ENCODE data around the gene ATP9B. TPM values are rescaled to one million over a fixed set of nuclear protein-coding genes. Genes with fewer than 3 reads are reported as not detected.
A peak's percentile ranks its signal among the peaks of the same experiment; 100 is the strongest.

ATP9B gene
- total RNA-seq, 2 experiments from 2014 or later = 15.9 to 16.6 TPM

DNA sequence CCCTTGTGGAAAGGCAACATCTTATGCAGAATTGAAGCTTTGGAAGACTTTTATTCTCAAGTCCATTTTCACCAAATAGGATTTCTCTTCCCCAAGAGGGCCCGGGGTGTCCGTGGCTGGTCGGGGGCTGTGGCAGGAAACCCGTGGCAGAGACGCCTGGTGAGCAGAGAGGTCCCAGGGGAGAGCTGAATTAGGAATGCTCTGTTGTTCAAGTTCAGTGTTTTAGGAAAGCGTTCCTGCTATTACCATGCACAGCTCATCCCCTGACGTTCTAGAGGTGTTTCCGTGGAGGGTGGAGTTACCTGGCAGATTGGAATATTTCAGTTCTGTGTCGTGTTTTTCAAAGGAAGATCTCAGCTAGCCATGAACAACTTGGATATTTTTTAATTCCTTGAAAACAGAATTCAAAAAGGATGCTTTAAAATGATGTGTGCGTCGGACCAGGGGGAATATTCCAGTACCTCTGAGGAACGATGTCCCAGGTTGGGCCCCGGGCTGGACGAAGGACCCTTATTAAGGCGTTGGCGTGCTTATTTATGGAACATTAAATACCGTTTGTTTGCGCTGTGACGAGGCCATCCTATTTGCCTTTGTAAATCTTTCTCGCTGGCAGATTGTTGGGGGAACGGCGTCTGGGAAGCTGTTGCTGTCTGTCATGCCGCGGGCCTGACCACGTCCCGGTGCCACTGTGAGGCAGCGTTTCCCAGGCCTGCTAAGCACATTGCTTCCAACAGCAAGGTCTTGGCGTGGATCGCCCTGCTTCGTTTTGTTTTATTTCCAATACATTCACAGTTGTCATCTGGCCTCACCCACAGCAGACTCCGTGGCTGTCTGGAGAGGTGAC, 334.8 kb downstream of the ATP9B start:
- Mint-ChIP-seq H3K36me3 (peaks cover 55% of the 10 kb centered on the region), H3K27ac (peak overlapping the region; percentile 94), H3K4me1 (ENCODE audit: low read depth) (peaks cover 58% of the 10 kb centered on the region), H3K4me3 (peak overlapping the region; percentile 87), H3K9me3 (no peaks in the 10 kb centered on the region), H3K27me3 (no peaks in the 10 kb centered on the region)
- peak; percentile 24 for DNase-seq
- CTCF ChIA-PET = interaction anchor here (1.8 to 2.5 kb wide), 5 partner anchors 7 to 120 kb away, joined by 6 to 12 read pairs (median 8); no protein-coding TSS in a partner anchor
- POLR2A ChIA-PET = interaction anchor here (2.2 to 3.7 kb wide), 3 partner anchors 8 to 120 kb away, joined by 15 to 23 read pairs (median 18); partner anchors contain the start of gene NFATC1
- intact Hi-C loops (cut with micrococcal nuclease) = loop anchor here (1.0 to 10.0 kb wide), 4 partner anchors 32 to 561 kb away; partner anchors contain the start of genes ATP9B, CTDP1 and HSBP1L1

DNA sequence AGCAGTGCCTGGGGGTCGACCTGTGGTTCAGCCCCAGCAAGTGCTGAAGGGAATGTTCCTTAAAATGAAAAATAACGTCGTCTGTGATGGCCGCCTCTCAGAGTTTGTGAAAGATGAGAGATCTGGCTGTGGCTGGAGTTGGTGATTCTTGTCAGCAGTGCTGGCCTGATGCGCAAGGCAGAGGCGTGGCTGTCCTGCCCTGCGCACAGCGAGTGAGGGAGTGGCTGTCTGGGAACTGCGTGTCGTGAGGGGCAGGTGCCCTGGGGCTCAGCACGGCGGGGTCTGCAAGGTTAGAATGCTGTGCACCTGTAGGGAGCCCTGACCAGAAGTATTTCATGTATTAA, 335.3 kb downstream of the ATP9B start:
- ChIA-PET POLR2A (interaction anchor here (1.7 to 2.6 kb wide), 4 partner anchors 8 to 119 kb away, joined by 8 to 23 read pairs (median 14); partner anchors contain the start of gene NFATC1), CTCF (interaction anchor here (0.9 to 2.5 kb wide), 5 partner anchors 8 to 119 kb away, joined by 3 to 12 read pairs (median 6); no protein-coding TSS in a partner anchor)
- Mint-ChIP-seq H3K9me3 (no peaks in the 10 kb centered on the region), H3K4me3 (peak overlapping the region; percentile 87), H3K27ac (peak overlapping the region; percentile 94), H3K27me3 (no peaks in the 10 kb centered on the region), H3K4me1 (ENCODE audit: low read depth) (peaks cover 57% of the 10 kb centered on the region), H3K36me3 (peaks cover 54% of the 10 kb centered on the region)
- intact Hi-C loops (cut with micrococcal nuclease) = loop anchor here (1.0 to 10.0 kb wide), 4 partner anchors 32 to 560 kb away; partner anchors contain the start of genes ATP9B, CTDP1 and HSBP1L1
- DNase-seq = peak; percentile 70

DNA sequence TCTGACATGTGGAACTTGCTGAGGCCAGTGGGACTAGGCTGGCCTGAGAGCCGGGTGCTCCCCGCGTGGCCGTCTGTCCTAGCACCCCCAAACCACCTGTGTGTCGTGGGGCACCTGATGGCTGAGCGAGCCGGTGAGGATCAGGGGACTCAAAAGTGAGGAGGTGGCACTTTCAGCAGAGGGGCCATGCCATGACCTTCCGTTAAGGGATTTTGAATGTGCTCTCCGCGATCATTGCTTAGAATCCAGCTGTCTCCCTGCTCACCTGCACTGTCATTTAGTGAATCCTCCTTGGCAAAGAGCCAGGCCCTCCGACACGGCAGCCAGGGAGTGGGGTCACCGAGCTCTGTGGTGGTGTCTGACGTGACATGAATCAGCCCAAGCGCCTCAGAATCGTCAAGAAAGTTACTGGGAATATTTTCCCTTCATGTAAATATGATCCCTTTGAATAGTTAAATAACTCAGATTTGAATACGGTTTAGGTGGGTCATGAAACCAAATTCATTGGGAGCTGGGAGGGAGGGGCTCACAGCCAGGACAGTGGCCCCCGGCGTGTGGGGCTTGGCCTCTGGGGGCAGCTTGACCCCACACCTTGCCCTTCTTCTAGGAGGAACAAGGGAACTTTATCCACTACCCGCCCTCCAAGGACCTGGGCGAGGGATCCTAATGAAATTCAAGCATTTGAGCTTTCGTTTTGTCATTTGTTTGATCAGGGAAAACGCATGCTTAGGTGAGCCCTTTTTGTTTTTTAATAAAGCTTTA, 336.0 kb downstream of the ATP9B start:
- peaks cover 54% of the 10 kb centered on the region for H3K36me3 Mint-ChIP-seq
- no peaks in the 10 kb centered on the region for H3K9me3 Mint-ChIP-seq
- H3K4me3 Mint-ChIP-seq = peak overlapping the region; percentile 87

DNA sequence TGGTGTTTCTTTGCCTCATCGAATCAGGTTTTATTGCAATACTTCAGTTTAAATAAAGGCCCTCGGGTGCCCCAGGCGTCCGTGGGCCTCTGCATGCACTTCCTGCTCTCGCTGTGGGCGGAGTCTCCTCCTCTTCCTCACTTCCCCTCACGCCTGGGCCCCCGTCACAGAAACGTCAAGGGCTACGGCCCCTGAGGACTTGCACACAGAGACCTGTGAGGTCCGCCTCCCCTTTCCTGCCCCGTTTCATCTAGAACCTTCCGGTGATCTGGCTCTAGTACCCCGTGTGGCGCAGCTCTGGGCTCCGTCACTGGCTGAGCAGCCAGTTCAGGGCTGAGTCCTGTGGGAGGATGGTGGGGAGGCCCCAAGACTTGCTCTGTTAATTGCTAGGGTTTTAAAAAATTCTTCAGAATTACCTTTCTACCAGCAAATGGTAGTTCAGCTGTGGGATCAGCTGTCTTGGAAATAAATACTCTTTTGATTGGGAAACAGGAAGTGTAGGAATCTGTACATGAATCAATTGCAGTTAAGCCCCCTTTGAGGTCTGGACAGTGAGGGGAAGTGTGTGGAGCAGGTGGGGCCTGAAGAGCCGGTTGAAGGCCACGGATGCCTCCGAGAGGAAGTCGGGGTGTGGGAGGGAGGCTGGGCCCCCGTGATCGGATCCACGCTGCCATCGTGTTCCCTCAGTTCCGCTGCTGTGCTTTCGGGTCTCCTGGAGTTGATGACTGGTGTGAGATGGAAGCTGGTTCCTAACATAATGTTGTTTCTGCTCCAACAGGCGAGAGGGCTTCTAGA, 336.8 kb downstream of the ATP9B start:
- H3K4me1 Mint-ChIP-seq (ENCODE audit: low read depth) = peaks cover 55% of the 10 kb centered on the region
- H3K9me3 Mint-ChIP-seq = no peaks in the 10 kb centered on the region
- peaks cover 59% of the 10 kb centered on the region for H3K36me3 Mint-ChIP-seq
- ChIA-PET CTCF (interaction anchor here (0.7 to 2.5 kb wide), 11 partner anchors 9 to 125 kb away, joined by 3 to 12 read pairs (median 4); no protein-coding TSS in a partner anchor), POLR2A (interaction anchor here (1.1 to 2.6 kb wide), 6 partner anchors 10 to 118 kb away, joined by 3 to 23 read pairs (median 10); partner anchors contain the start of gene NFATC1)
- H3K27me3 Mint-ChIP-seq = no peaks in the 10 kb centered on the region
- H3K27ac Mint-ChIP-seq = peak overlapping the region; percentile 94
- peak; percentile 94 for DNase-seq
- intact Hi-C loops (cut with micrococcal nuclease) = loop anchor here (1.0 to 10.0 kb wide), 5 partner anchors 11 to 559 kb away; partner anchors contain the start of genes ATP9B, CTDP1, HSBP1L1 and NFATC1
- H3K4me3 Mint-ChIP-seq = peak overlapping the region; percentile 69

More for the DNA sequence above, 336.0 kb downstream of the ATP9B start:
- peak; percentile 92 for DNase-seq
- intact Hi-C loops (cut with micrococcal nuclease) = loop anchor here (1.0 to 10.0 kb wide), 4 partner anchors 10 to 560 kb away; partner anchors contain the start of genes ATP9B, CTDP1, HSBP1L1 and NFATC1
- ChIA-PET CTCF (interaction anchor here (0.7 to 2.5 kb wide), 11 partner anchors 9 to 126 kb away, joined by 3 to 12 read pairs (median 4); no protein-coding TSS in a partner anchor), POLR2A (interaction anchor here (1.1 to 2.6 kb wide), 6 partner anchors 9 to 118 kb away, joined by 3 to 23 read pairs (median 10); partner anchors contain the start of gene NFATC1)
- Mint-ChIP-seq H3K27ac (peak overlapping the region; percentile 94), H3K27me3 (no peaks in the 10 kb centered on the region), H3K4me1 (ENCODE audit: low read depth) (peaks cover 57% of the 10 kb centered on the region)

DNA sequence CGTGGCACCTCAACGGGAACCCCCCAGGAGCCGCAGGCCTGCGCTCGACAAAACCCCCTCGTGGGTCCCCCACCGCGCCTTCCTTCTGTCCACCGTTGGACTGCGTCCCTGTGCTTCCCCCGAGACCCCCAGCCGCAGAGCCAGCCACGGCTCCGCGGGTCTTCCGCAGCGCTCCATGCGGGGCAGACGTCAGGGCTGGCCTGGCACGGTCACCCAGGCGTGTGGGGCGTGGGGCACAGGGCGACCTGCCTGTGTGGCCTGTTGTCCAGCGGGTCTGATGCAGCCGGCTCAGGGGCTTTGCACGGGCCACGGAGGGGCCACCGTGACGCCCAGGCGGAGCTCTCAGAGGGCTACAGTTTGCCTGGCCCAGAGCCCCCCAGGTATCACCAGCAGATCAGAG, 337.5 kb downstream of the ATP9B start:
- Mint-ChIP-seq H3K27ac (peak overlapping the region; percentile 94), H3K9me3 (no peaks in the 10 kb centered on the region), H3K27me3 (no peaks in the 10 kb centered on the region), H3K4me3 (no peak overlapping the region), H3K36me3 (peaks cover 54% of the 10 kb centered on the region), H3K4me1 (ENCODE audit: low read depth) (peaks cover 49% of the 10 kb centered on the region)
- CTCF ChIA-PET = interaction anchor here (1.0 to 2.5 kb wide), 2 partner anchors 117 to 121 kb away, joined by 4 to 12 read pairs; no protein-coding TSS in a partner anchor
- POLR2A ChIA-PET = interaction anchor here (0.9 to 2.6 kb wide), 5 partner anchors 10 to 117 kb away, joined by 3 to 23 read pairs (median 12); partner anchors contain the start of gene NFATC1
- intact Hi-C loops (cut with micrococcal nuclease) = loop anchor here (1.0 to 10.0 kb wide), 3 partner anchors 117 to 558 kb away; partner anchors contain the start of genes ATP9B and HSBP1L1
- DNase-seq = no peak

DNA sequence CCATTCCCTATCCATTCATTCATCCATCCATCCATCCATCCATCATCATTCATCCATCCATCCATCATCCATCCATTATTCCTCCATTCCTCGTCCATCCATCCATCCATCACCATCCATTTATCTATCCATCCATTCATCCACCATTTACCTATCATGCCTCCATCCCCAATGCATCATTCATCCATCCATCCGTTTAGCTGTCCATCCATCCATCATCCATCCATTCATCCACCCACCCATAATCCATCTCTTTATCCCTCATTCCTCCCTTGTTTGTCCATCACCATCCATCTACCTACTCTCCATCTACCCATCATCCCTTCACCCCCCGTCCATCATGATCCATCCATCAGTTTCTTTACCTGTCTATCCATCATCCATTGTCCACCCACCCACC, 340.1 kb downstream of the ATP9B start:
- ChIA-PET CTCF (no interaction called here), POLR2A (no interaction called here)
- peaks cover 37% of the 10 kb centered on the region for H3K4me1 Mint-ChIP-seq (ENCODE audit: low read depth)
- DNase-seq = no peak
- H3K27ac Mint-ChIP-seq = no peak overlapping the region
- peaks cover 58% of the 10 kb centered on the region for H3K36me3 Mint-ChIP-seq
- H3K4me3 Mint-ChIP-seq = no peak overlapping the region
- no peaks in the 10 kb centered on the region for H3K27me3 Mint-ChIP-seq
- intact Hi-C loops (cut with micrococcal nuclease) = loop anchor here (10.0 kb wide), 2 partner anchors 345 to 555 kb away; partner anchors contain the start of genes ATP9B and HSBP1L1
- no peaks in the 10 kb centered on the region for H3K9me3 Mint-ChIP-seq

DNA sequence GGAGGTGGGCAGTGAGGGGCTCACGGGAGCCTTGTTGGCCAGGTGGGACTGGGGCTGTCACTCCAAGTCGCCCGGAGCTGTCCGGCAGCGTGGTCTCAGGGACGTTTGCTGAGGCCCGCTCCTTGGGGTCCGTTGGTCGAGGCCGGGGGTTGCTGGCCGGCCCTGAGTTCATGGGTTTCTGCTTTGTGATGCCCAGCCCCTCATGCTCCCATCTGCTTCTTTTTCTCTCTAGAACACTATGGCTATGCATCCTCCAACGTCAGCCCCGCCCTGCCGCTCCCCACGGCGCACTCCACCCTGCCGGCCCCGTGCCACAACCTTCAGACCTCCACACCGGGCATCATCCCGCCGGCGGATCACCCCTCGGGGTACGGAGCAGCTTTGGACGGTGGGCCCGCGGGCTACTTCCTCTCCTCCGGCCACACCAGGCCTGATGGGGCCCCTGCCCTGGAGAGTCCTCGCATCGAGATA, 341.0 kb downstream of the ATP9B start:
- no peak overlapping the region for H3K4me3 Mint-ChIP-seq
- H3K27ac Mint-ChIP-seq = no peak overlapping the region
- ChIA-PET POLR2A (no interaction called here), CTCF (no interaction called here)
- peaks cover 57% of the 10 kb centered on the region for H3K36me3 Mint-ChIP-seq
- H3K27me3 Mint-ChIP-seq = no peaks in the 10 kb centered on the region
- peaks cover 32% of the 10 kb centered on the region for H3K4me1 Mint-ChIP-seq (ENCODE audit: low read depth)
- no peak for DNase-seq
- H3K9me3 Mint-ChIP-seq = no peaks in the 10 kb centered on the region
- intact Hi-C loops (cut with micrococcal nuclease) = no loop called here

DNA sequence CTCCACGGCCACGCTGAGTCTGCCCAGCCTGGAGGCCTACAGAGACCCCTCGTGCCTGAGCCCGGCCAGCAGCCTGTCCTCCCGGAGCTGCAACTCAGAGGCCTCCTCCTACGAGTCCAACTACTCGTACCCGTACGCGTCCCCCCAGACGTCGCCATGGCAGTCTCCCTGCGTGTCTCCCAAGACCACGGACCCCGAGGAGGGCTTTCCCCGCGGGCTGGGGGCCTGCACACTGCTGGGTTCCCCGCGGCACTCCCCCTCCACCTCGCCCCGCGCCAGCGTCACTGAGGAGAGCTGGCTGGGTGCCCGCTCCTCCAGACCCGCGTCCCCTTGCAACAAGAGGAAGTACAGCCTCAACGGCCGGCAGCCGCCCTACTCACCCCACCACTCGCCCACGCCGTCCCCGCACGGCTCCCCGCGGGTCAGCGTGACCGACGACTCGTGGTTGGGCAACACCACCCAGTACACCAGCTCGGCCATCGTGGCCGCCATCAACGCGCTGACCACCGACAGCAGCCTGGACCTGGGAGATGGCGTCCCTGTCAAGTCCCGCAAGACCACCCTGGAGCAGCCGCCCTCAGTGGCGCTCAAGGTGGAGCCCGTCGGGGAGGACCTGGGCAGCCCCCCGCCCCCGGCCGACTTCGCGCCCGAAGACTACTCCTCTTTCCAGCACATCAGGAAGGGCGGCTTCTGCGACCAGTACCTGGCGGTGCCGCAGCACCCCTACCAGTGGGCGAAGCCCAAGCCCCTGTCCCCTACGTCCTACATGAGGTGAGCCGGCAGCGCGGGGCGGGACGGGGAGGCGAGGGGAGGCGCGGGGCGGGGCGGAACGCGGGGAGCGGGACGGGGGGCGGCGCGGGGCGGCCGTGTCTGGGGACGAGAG, 341.8 kb downstream of the ATP9B start:
- Mint-ChIP-seq H3K27me3 (no peaks in the 10 kb centered on the region), H3K4me3 (no peak overlapping the region), H3K4me1 (ENCODE audit: low read depth) (peaks cover 27% of the 10 kb centered on the region), H3K9me3 (no peaks in the 10 kb centered on the region), H3K27ac (no peak overlapping the region), H3K36me3 (peaks cover 55% of the 10 kb centered on the region)
- POLR2A ChIA-PET = no interaction called here
- intact Hi-C loops (cut with micrococcal nuclease) = no loop called here
- DNase-seq = no peak
- CTCF ChIA-PET = no interaction called here

DNA sequence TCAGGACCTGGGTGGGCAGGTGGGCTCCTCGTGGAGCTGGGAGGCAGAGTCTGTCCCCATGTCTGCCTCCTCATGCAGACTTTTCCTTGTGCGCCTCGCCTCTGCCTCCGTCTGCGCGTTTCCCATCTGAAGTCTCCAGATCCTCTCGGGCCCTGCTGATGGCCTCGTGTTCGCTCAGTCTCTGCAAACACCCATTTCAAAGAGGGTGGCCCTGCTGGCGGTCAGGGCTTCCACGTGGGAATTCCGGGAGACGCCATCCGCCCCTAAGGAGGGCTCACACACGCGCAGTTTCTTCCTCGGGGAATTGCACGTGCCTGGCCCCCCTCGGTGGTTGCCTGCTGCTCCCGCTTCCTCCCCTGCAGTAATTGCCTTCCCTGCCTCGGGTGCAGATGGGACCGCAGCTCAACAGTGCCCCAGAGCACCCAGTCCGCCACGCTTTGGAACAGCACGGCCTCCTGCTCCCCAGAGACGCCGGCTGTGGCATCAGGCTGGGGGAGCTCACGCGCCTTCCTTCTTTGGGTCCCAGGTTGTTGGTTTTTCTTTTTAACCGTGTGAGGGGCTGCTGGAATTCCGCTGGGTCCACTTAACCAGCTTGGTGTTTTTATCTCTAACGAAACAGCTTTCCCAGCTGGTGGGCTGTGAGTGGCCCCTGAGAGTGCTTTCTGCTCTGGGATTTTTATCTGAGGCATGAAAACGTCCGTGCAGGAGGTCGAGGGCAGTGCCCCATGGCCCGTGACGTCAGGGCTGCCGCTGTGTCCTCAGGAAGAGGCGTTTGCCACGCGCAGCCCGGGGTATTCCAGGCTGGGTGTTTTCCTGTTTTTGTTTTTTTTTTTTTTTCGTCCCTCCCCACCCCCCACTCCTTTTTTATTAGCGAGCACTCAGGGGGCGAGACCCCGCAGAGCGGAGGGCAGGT, 342.7 kb downstream of the ATP9B start:
- intact Hi-C loops (cut with micrococcal nuclease) = no loop called here
- peaks cover 29% of the 10 kb centered on the region for H3K4me1 Mint-ChIP-seq (ENCODE audit: low read depth)
- peaks cover 47% of the 10 kb centered on the region for H3K36me3 Mint-ChIP-seq
- no peaks in the 10 kb centered on the region for H3K27me3 Mint-ChIP-seq
- no peak overlapping the region for H3K4me3 Mint-ChIP-seq
- no peak overlapping the region for H3K27ac Mint-ChIP-seq
- ChIA-PET POLR2A (no interaction called here), CTCF (no interaction called here)
- DNase-seq = no peak
- no peaks in the 10 kb centered on the region for H3K9me3 Mint-ChIP-seq
